ENCODE results near the gene GRID1.

Gene GRID1

GRCh38 chr10:85596389-85596788, 770.2 kb downstream of the GRID1 start:
- no peak for DNase-seq (ENCODE audit: low spot score)

- no peak for DNase-seq (ENCODE audit: low spot score)
These were observed 772.4 kb downstream of the GRID1 start for GRCh38 chr10:85594239-85594638.

GRCh38 chr10:85593226-85593772, 773.3 kb downstream of the GRID1 start:
- DNase-seq (ENCODE audit: low spot score) = no peak

GRCh38 chr10:85581371-85581770, 785.2 kb downstream of the GRID1 start:
- no peak for DNase-seq (ENCODE audit: low spot score)

- DNase-seq (ENCODE audit: low spot score) = no peak
These were observed 786.0 kb downstream of the GRID1 start for GRCh38 chr10:85580585-85580984.

- DNase-seq (ENCODE audit: low spot score) = no peak
These were observed 787.7 kb downstream of the GRID1 start for GRCh38 chr10:85578860-85579259.

GRCh38 chr10:85575441-85575840, 791.2 kb downstream of the GRID1 start:
- no peak for DNase-seq (ENCODE audit: low spot score)

GRCh38 chr10:85570871-85571270, 795.7 kb downstream of the GRID1 start:
- DNase-seq (ENCODE audit: low spot score) = no peak

GRCh38 chr10:85565381-85565780, 801.2 kb downstream of the GRID1 start:
- no peak for DNase-seq (ENCODE audit: low spot score)

- DNase-seq (ENCODE audit: low spot score) = no peak
These were observed 808.1 kb downstream of the GRID1 start for GRCh38 chr10:85558533-85558932.

GRCh38 chr10:85557706-85558105, 808.9 kb downstream of the GRID1 start:
- DNase-seq (ENCODE audit: low spot score) = no peak

GRCh38 chr10:85557077-85557476, 809.5 kb downstream of the GRID1 start:
- no peak for DNase-seq (ENCODE audit: low spot score)
